Astrocyte of the cerebellum (primary cell): ENCODE measurements around the gene EPHA8.

ENCODE experiments used
- DNase-seq: peaks from one replicate; pipeline ENCODE4 v3.0.0-alpha.2; 2011; ENCODE audit warnings: low read depth
- H3K4me3 ChIP-seq: 2 replicates; pipeline ENCODE4 v1.5.1; 2011; ENCODE audit warnings: mild to moderate bottlenecking, low read depth, low read length, moderate library complexity
- CTCF ChIP-seq: IDR thresholded peaks from 2 replicates; pipeline ENCODE4 v1.5.1; 2012; ENCODE audit warnings: low read length, low read depth, moderate library complexity, mild to moderate bottlenecking; ENCODE audit errors: missing control alignments
- in situ Hi-C: cut with HindIII; loops from 2 replicates; pipeline ENCODE4 v1.10.0; 2017; ENCODE audit warnings: low sequenced_read_pairs

Gene EPHA8

GRCh38 chr1:22527555-22528296 is 35.6 kb upstream of the EPHA8 start:
- peak; percentile 25 for TF ChIP-seq CTCF
- H3K4me3 ChIP-seq: no peak overlapping the region
- no peak for DNase-seq
- in situ Hi-C loops: no loop called here

- no peak overlapping the region for H3K4me3 ChIP-seq
- no peak for DNase-seq
- no peak for TF ChIP-seq CTCF
- in situ Hi-C loops: no loop called here
These were observed 34.8 kb upstream of the EPHA8 start for GRCh38 chr1:22528451-22528850.

GRCh38 chr1:22529901-22530621 is 33.2 kb upstream of the EPHA8 start:
- no peak for TF ChIP-seq CTCF
- no peak overlapping the region for H3K4me3 ChIP-seq
- in situ Hi-C loops: no loop called here
- DNase-seq: no peak

- in situ Hi-C loops: no loop called here
- no peak for TF ChIP-seq CTCF
- H3K4me3 ChIP-seq: no peak overlapping the region
- DNase-seq: no peak
These were observed 32.6 kb upstream of the EPHA8 start for GRCh38 chr1:22530715-22531114.

GRCh38 chr1:22531251-22531650 is 32.0 kb upstream of the EPHA8 start:
- no peak for TF ChIP-seq CTCF

GRCh38 chr1:22533244-22533895 is 29.9 kb upstream of the EPHA8 start:
- DNase-seq: no peak
- no peak overlapping the region for H3K4me3 ChIP-seq
- TF ChIP-seq CTCF: no peak
- in situ Hi-C loops: no loop called here

More at GRCh38 chr1:22531251-22531650, 32.0 kb upstream of the EPHA8 start:
- no peak overlapping the region for H3K4me3 ChIP-seq
- in situ Hi-C loops: no loop called here
- no peak for DNase-seq
